PFSK-1 (cell line): ENCODE measurements around the gene CTNNA3.

Source experiments
- FOXP2 ChIP-seq: optimal IDR thresholded peaks from 2 replicates; pipeline ENCODE3; 2011; ENCODE audit warnings: borderline replicate concordance, control low read depth, inconsistent platforms; ENCODE audit not compliant: insufficient read depth; ENCODE audit errors: extremely low read length, extremely low read depth
- POLR2AphosphoS5 ChIP-seq: IDR thresholded peaks from 2 replicates; pipeline ENCODE4 v1.6.1; 2012; ENCODE audit warnings: low read depth, mild to moderate bottlenecking, control low read depth, low read length, moderate library complexity
- REST ChIP-seq, 2 experiments: IDR thresholded peaks; 2 replicates each; pipeline versions ENCODE4 v1.6.1 to v1.8.0; 2011 to 2012; ENCODE audit warnings: low read depth in 2 of 2, low read length in 2 of 2, control low read depth in 1 of 2, inconsistent platforms in 1 of 2, mild to moderate bottlenecking in 1 of 2, moderate library complexity in 1 of 2; ENCODE audit not compliant: insufficient read depth in 1 of 2
- SIN3A ChIP-seq: IDR thresholded peaks from 2 replicates; pipeline ENCODE4 v1.6.1; 2012; ENCODE audit warnings: mild to moderate bottlenecking, low read length, moderate library complexity, borderline replicate concordance; ENCODE audit not compliant: insufficient read depth
- TAF1 ChIP-seq: IDR thresholded peaks from 2 replicates; pipeline ENCODE4 v1.6.1; 2012; ENCODE audit warnings: low read length, control low read depth, borderline replicate concordance; ENCODE audit not compliant: insufficient read depth

Gene CTNNA3

GRCh38 chr10:67222934-67223333, 473.1 kb downstream of the CTNNA3 start:
- TF ChIP-seq FOXP2 (no peak), POLR2AphosphoS5 (no peak), SIN3A (no peak), TAF1 (no peak), REST (IDR thresholded peaks at IDR 0.05; ENCODE audit: insufficient read depth in 1 of 2, low read depth in 2 of 2, low read length in 2 of 2) (no peak)

DNA sequence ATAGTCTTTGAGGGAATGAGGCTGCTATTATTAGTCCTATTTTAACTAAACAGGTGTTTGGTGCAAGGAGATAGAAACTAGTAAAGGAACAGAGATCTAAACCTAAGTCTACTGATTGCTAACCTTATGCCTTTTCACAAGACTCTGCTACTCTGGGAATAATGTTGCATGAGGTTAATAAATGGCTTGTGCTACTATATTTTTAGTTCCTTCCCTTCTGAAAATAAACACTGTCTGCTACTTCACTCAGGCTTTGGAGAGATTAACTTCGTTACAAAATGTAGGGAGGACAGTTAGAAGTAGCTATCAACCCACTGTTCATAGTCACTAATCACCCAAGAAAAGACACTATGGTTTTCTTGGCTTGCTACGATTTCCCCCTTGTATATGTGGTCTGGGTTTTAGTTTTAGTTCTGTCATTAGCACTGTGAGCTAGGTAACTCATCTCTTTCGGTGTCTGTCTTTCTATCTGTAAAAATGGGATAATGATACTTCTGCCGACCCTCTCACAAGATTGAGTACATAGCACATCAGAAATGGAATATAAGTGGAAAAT, 474.0 kb downstream of the CTNNA3 start:
- no peak for TF ChIP-seq FOXP2
- no peak for TF ChIP-seq SIN3A
- no peak for TF ChIP-seq TAF1
- no peak for TF ChIP-seq REST (IDR thresholded peaks at IDR 0.05; ENCODE audit: insufficient read depth in 1 of 2, low read depth in 2 of 2, low read length in 2 of 2)
- no peak for TF ChIP-seq POLR2AphosphoS5

DNA sequence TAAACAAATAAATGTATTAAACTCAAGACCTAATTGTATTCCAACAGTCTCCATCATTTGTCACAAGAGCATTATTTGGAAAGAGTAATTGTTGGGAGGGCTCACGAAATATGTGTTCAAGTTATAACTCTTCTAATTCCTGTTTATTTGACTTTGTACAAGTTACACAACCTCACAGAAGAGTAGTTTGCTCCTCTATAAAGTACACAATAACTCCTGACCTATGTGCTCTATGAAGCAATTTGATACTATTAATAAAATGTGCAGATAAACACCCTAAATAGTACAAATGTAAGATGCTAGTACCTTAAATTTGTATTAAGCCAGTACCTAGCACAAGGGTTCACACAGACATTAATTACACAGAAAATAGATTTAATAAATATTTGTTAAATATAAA, 484.3 kb downstream of the CTNNA3 start:
- TF ChIP-seq SIN3A (no peak), TAF1 (no peak), FOXP2 (no peak), REST (IDR thresholded peaks at IDR 0.05; ENCODE audit: insufficient read depth in 1 of 2, low read depth in 2 of 2, low read length in 2 of 2) (no peak), POLR2AphosphoS5 (no peak)

DNA sequence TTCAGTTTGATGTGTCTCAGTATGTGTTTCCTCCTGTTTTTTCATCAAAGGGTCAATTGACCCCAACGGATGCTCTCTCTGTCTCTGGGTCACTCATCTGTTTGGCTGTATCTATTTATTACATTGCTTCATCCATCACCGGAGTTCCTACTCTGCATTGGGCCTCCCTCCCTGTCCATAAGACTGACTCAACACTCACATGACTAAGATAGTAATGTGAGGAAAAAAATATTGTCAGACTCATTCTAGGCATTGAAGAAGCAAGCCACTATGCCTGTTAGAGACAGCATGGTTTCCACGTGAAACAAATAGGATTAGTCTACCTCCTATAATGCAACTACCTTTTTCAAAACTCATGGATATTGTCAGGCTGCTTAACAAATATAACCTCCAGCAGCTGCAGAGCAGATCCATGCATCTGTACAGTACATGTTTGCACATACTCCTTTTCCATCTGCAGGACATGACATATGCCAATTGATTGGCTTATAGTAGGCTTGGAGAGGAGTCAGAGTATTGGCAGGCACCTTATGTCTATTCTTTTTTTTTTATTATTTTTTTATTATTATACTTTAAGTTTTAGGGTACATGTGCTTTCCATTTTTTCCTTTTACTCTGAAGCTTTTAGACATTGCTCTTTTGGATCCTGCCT, 495.0 kb downstream of the CTNNA3 start:
- TF ChIP-seq SIN3A = no peak
- TF ChIP-seq TAF1 = no peak
- TF ChIP-seq REST (IDR thresholded peaks at IDR 0.05; ENCODE audit: insufficient read depth in 1 of 2, low read depth in 2 of 2, low read length in 2 of 2) = no peak
- TF ChIP-seq POLR2AphosphoS5 = no peak
- TF ChIP-seq FOXP2 = no peak

GRCh38 chr10:67175354-67175753, 520.6 kb downstream of the CTNNA3 start:
- TF ChIP-seq SIN3A (no peak), FOXP2 (no peak), TAF1 (no peak), REST (IDR thresholded peaks at IDR 0.05; ENCODE audit: insufficient read depth in 1 of 2, low read depth in 2 of 2, low read length in 2 of 2) (no peak), POLR2AphosphoS5 (no peak)
